NB4 (cell line): ENCODE data around the gene ZCCHC14.

ENCODE experiments used
- DNase-seq: peaks from one replicate; pipeline ENCODE4 v3.0.0; 2010; ENCODE audit warnings: low read depth
- H3K4me3 ChIP-seq: one replicate; pipeline ENCODE4 v1.5.1; 2011; ENCODE audit warnings: mild to moderate bottlenecking, low read depth, low read length, moderate library complexity
- CTCF ChIP-seq: IDR thresholded peaks from one replicate; pipeline ENCODE4 v1.5.1; 2012; ENCODE audit warnings: low read depth, low read length
- MAX ChIP-seq: IDR thresholded peaks from 2 replicates; pipeline ENCODE4 v1.6.1; 2011; ENCODE audit warnings: low read depth, low read length
- MYC ChIP-seq: IDR thresholded peaks from 2 replicates; pipeline ENCODE4 v1.6.1; 2011; ENCODE audit warnings: low read depth, low read length
- POLR2A ChIP-seq: IDR thresholded peaks from 2 replicates; pipeline ENCODE4 v1.6.1; 2011; ENCODE audit warnings: mild to moderate bottlenecking; ENCODE audit not compliant: insufficient read length; ENCODE audit errors: extremely low read depth

Gene ZCCHC14

GRCh38 chr16:87412996-87413421 is 79.8 kb downstream of the ZCCHC14 start:
- TF ChIP-seq CTCF (no peak), POLR2A (no peak), MYC (no peak), MAX (no peak)
- no peak overlapping the region for H3K4me3 ChIP-seq
- no peak for DNase-seq

- TF ChIP-seq POLR2A, result no peak
- TF ChIP-seq CTCF, result no peak
- TF ChIP-seq MYC, result no peak
- no peak for TF ChIP-seq MAX
- no peak overlapping the region for H3K4me3 ChIP-seq
- no peak for DNase-seq
Observed at GRCh38 chr16:87412371-87412995, 80.3 kb downstream of the ZCCHC14 start.

GRCh38 chr16:87411375-87412271 is 81.2 kb downstream of the ZCCHC14 start:
- no peak for DNase-seq
- no peak overlapping the region for H3K4me3 ChIP-seq
- TF ChIP-seq MAX (no peak), MYC (no peak), CTCF (no peak), POLR2A (no peak)

GRCh38 chr16:87410968-87411367 is 81.9 kb downstream of the ZCCHC14 start:
- TF ChIP-seq MYC (no peak), MAX (no peak), CTCF (no peak), POLR2A (no peak)
- DNase-seq, result no peak

GRCh38 chr16:87410530-87410929 is 82.3 kb downstream of the ZCCHC14 start:
- TF ChIP-seq MYC (no peak), CTCF (no peak), MAX (no peak), POLR2A (no peak)
- H3K4me3 ChIP-seq, result no peak overlapping the region
- no peak for DNase-seq

More at GRCh38 chr16:87410968-87411367, 81.9 kb downstream of the ZCCHC14 start:
- H3K4me3 ChIP-seq, result no peak overlapping the region
